ENCODE data around the gene FNDC11.
"Not testable (repeated sequence)": the region's sequence is repeated elsewhere in the genome, so short reads cannot be mapped to it uniquely, and the experiment has no call there.

GRCh38 chr20:63571087-63571478 lies 17.1 kb downstream of the FNDC11 start:
- not testable (repeated sequence) for TF ChIP-seq CTCF, POLR2A (IDR thresholded peaks at IDR 0.05)
